Activated T-cell treated with anti-CD3 and anti-CD28 coated beads, Interleukin-2, amount 50 U/mL, for 24 hours (primary cell): Measurements from ENCODE around the gene CD200R1L.
A peak's percentile ranks its signal among the peaks of the same experiment; 100 is the strongest.

Source experiments
- DNase-seq: peaks from one replicate; pipeline ENCODE4 v3.0.0-alpha.2; 2020
- H3K27ac Mint-ChIP-seq: 2 replicates; pipeline ENCODE4 v1.8.0; 2020; ENCODE audit warnings: mild to moderate bottlenecking, mixed read lengths
- H3K27me3 Mint-ChIP-seq: 2 replicates; pipeline ENCODE4 v1.8.0; 2020; ENCODE audit warnings: mixed read lengths
- H3K36me3 Mint-ChIP-seq: 2 replicates; pipeline ENCODE4 v1.8.0; 2020; ENCODE audit warnings: low read depth, mixed read lengths
- H3K4me1 Mint-ChIP-seq: 2 replicates; pipeline ENCODE4 v1.8.0; 2020; ENCODE audit warnings: low read depth, mixed read lengths
- H3K4me3 Mint-ChIP-seq: 2 replicates; pipeline ENCODE4 v1.8.0; 2020; ENCODE audit warnings: mild to moderate bottlenecking, moderate library complexity, mixed read lengths
- H3K9me3 Mint-ChIP-seq: 2 replicates; pipeline ENCODE4 v1.8.0; 2020; ENCODE audit warnings: mixed read lengths

The CD200R1L gene

GRCh38 chr3:112846764-112847163, at the start of gene CD200R1L:
CD200R1L (minus strand) TSS chr3:112846864; CDS start chr3:112829367, 17,497 bp downstream.
- H3K9me3 Mint-ChIP-seq: peaks cover 31% of the 10 kb centered on the region
- peaks cover 36% of the 10 kb centered on the region for H3K4me1 Mint-ChIP-seq
- peak within 1 kb of the TSS; percentile 34 for H3K27ac Mint-ChIP-seq
- peaks cover 7% of the 10 kb centered on the region for H3K36me3 Mint-ChIP-seq
- H3K4me3 Mint-ChIP-seq: no peak within 1 kb of the TSS
- no peak for DNase-seq
- no peaks in the 10 kb centered on the region for H3K27me3 Mint-ChIP-seq

GRCh38 chr3:112894258-112894657, 47.6 kb upstream of the CD200R1L start:
- Mint-ChIP-seq H3K27ac (no peak overlapping the region), H3K4me3 (no peak overlapping the region), H3K36me3 (no peaks in the 10 kb centered on the region), H3K9me3 (peaks cover 4% of the 10 kb centered on the region), H3K27me3 (peaks cover 10% of the 10 kb centered on the region), H3K4me1 (no peaks in the 10 kb centered on the region)
- DNase-seq: no peak

DNA sequence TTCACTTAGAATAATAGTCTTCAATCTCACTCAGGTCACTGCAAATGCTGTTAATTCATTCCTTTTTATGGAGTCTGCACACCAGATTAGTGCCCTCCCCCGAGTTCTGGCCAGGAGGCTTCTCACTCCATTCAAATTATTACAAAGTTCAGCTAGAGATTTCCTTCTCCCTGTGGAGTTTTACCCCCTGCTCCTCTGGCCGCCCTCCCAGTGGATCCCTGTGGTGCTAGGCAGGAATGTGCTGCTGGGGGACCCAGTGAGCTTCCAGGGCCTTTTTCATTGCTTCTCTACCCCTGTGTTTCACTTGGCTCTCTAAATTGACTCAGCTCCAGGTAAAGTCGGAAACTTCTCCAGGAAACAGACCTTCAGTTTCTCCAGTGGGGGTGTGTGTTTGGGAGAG, 42.7 kb upstream of the CD200R1L start:
- no peaks in the 10 kb centered on the region for H3K4me1 Mint-ChIP-seq
- no peaks in the 10 kb centered on the region for H3K36me3 Mint-ChIP-seq
- H3K9me3 Mint-ChIP-seq: peaks cover 4% of the 10 kb centered on the region
- H3K27me3 Mint-ChIP-seq: peaks cover 10% of the 10 kb centered on the region
- H3K4me3 Mint-ChIP-seq: no peak overlapping the region
- DNase-seq: no peak
- no peak overlapping the region for H3K27ac Mint-ChIP-seq

DNA sequence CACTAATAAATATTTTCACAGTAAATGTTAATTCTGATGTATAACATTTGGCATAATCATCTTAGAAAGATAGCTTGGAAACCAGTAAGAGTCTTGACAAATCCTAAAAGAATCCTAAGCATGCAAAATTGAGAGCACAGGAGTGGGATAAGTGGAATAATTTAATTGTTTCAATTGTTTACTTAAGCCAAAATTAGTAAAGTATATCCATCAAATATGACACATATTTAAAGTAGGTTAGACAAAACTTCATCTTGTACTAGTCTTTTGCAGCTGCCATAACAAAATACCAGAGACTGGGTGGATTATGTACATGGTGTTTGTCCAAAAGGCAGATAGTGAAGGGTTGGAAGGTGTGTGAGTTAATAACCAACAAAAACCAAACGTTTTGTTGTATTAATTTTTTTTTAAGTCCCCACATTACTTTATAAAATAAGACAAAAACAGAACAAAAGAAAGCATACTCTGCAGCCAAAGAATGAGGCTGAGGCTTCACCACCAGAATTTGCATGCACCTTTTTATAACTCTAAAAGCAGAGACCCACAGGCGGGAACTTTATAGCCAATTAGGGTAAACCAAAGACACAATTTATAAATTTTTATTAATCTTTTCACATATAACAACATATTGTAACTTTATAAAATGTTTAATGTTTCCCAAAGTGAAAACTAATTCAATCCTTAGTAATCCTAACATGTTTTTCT, 41.9 kb upstream of the CD200R1L start:
- Mint-ChIP-seq H3K4me3 (no peak overlapping the region), H3K36me3 (no peaks in the 10 kb centered on the region), H3K27me3 (peaks cover 10% of the 10 kb centered on the region), H3K27ac (no peak overlapping the region), H3K9me3 (peaks cover 4% of the 10 kb centered on the region), H3K4me1 (no peaks in the 10 kb centered on the region)
- DNase-seq: no peak

DNA sequence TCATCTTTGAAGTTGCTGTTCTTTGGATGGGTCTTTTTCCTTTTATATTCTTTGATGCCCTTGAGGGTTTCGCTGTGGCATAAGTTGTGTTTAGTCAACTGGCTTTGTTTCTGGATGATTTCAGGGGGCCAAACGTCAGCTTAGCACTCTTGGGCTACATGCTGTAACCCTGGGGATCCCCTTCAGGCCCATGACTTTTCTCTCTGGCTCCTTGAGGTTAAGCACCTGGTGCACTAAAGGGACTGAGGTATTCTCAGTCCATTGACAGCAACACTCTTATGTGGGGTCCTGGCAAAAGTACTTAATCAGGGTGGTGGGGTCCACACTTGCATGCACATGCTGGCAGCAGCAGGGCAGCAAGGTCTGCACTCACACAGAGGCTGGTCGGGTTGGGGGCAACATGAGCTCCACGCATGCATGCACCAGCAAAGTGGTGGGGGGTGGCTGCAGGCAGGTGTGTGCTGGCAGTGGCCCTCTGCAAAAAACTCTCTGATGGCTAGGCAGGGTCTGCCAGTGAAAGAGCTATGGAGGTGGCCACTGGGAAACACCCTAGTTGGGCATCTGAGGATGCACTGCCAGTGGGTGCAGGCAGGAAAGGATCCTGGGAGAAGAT, 38.1 kb upstream of the CD200R1L start:
- Mint-ChIP-seq H3K4me3 (no peak overlapping the region), H3K27me3 (peaks cover 5% of the 10 kb centered on the region), H3K27ac (no peak overlapping the region), H3K36me3 (no peaks in the 10 kb centered on the region), H3K9me3 (peaks cover 3% of the 10 kb centered on the region), H3K4me1 (no peaks in the 10 kb centered on the region)
- DNase-seq: no peak

- H3K9me3 Mint-ChIP-seq: peaks cover 5% of the 10 kb centered on the region
- H3K27me3 Mint-ChIP-seq: no peaks in the 10 kb centered on the region
- DNase-seq: no peak
- no peak overlapping the region for H3K4me3 Mint-ChIP-seq
- H3K36me3 Mint-ChIP-seq: no peaks in the 10 kb centered on the region
- no peaks in the 10 kb centered on the region for H3K4me1 Mint-ChIP-seq
- H3K27ac Mint-ChIP-seq: no peak overlapping the region
Measured at GRCh38 chr3:112881891-112882290, 35.2 kb upstream of the CD200R1L start.

DNA sequence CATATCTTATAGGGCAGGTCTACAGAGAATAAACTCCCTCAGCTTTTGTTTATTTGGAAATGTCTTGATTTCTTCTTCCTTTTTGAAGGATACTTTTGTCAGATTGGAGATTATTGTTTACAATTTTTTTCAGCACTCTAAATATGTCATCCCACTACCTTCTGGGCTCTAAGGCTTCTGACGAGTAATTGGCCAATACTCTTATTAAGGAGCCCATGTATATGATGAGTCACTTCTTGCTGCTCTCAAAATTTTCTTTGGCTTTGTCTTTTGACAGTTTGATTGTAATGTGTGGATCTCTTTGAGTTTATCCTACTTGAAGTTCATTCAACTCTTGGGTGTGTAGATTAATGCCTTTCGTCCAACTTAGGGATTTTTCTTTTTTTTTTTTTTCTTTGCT, 28.9 kb upstream of the CD200R1L start:
- no peak for DNase-seq
- Mint-ChIP-seq H3K4me3 (no peak overlapping the region), H3K36me3 (no peaks in the 10 kb centered on the region), H3K9me3 (peaks cover 12% of the 10 kb centered on the region), H3K4me1 (no peaks in the 10 kb centered on the region), H3K27me3 (no peaks in the 10 kb centered on the region), H3K27ac (no peak overlapping the region)

DNA sequence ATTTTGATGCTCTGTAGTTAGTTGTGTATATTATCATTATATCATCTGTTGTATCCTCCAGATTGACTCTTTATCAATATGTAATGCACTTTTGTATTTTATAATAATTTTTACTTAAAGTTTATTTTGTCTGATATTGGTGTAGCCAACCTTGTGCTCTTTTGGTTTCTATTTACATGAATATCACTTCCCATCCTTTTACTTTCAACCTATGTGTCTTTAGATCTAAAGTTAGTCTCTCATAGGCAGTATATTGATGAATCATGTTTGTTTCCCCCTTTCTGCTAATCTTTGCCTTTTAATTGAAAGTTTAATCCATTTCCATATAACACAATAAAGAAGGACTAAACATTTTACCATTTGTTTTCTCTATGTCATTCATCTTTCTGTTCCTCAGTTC, 28.1 kb upstream of the CD200R1L start:
- peaks cover 17% of the 10 kb centered on the region for H3K9me3 Mint-ChIP-seq
- no peaks in the 10 kb centered on the region for H3K36me3 Mint-ChIP-seq
- DNase-seq: no peak
- H3K4me1 Mint-ChIP-seq: no peaks in the 10 kb centered on the region
- no peak overlapping the region for H3K27ac Mint-ChIP-seq
- no peaks in the 10 kb centered on the region for H3K27me3 Mint-ChIP-seq
- no peak overlapping the region for H3K4me3 Mint-ChIP-seq

GRCh38 chr3:112873632-112874031, 27.0 kb upstream of the CD200R1L start:
- peaks cover 18% of the 10 kb centered on the region for H3K9me3 Mint-ChIP-seq
- DNase-seq: no peak
- no peaks in the 10 kb centered on the region for H3K4me1 Mint-ChIP-seq

DNA sequence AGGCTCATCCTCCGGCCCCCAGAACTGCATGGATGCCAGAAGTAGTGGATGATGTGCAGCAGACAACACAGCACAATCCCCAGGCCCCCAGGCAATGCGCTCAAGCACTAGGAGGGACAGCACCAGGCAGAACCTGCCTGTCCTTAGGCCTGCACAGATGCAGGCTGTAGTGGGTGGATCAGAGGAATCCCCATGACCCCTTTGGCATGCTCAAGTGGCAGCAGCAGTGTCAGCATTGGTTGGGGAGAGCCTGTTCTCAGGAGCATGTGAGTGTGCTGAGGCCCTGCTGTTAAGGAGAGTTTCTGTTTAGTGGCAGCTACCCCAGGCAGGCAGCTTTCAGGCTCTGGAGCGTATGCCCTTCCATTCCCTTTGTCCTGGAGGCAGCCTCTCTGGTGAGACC, 25.1 kb upstream of the CD200R1L start:
- no peaks in the 10 kb centered on the region for H3K36me3 Mint-ChIP-seq
- peaks cover 18% of the 10 kb centered on the region for H3K9me3 Mint-ChIP-seq
- no peaks in the 10 kb centered on the region for H3K4me1 Mint-ChIP-seq
- H3K27me3 Mint-ChIP-seq: no peaks in the 10 kb centered on the region
- DNase-seq: no peak
- H3K4me3 Mint-ChIP-seq: no peak overlapping the region
- no peak overlapping the region for H3K27ac Mint-ChIP-seq

More at GRCh38 chr3:112873632-112874031, 27.0 kb upstream of the CD200R1L start:
- H3K27ac Mint-ChIP-seq: no peak overlapping the region
- no peaks in the 10 kb centered on the region for H3K27me3 Mint-ChIP-seq
- no peak overlapping the region for H3K4me3 Mint-ChIP-seq
- H3K36me3 Mint-ChIP-seq: no peaks in the 10 kb centered on the region

- Mint-ChIP-seq H3K27ac (no peak overlapping the region), H3K4me3 (no peak overlapping the region), H3K27me3 (no peaks in the 10 kb centered on the region), H3K9me3 (peaks cover 16% of the 10 kb centered on the region), H3K4me1 (no peaks in the 10 kb centered on the region), H3K36me3 (no peaks in the 10 kb centered on the region)
- no peak for DNase-seq
Measured at GRCh38 chr3:112865757-112866156, 19.1 kb upstream of the CD200R1L start.

DNA sequence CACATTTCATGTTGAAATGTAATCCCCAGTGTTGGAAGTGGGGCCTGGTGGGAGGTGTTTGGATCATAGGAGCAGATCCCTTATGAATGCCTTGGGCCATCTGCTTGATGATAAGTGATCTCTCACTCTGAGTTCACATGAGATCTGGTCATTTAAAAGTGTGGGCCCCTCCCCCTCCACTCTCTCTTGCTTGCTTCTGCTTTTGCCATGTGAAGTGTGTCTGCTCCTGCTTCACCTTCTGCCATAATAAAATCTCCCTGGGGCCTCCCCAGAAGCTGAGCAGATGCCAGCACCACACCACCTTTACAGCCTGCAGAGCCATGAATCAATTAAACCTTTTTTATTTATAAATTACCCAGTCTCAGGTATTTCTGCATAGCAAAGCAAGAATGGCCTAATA, 14.2 kb upstream of the CD200R1L start:
- Mint-ChIP-seq H3K27me3 (no peaks in the 10 kb centered on the region), H3K27ac (no peak overlapping the region), H3K36me3 (no peaks in the 10 kb centered on the region), H3K4me1 (peaks cover 29% of the 10 kb centered on the region), H3K9me3 (peaks cover 9% of the 10 kb centered on the region), H3K4me3 (no peak overlapping the region)
- DNase-seq: no peak

DNA sequence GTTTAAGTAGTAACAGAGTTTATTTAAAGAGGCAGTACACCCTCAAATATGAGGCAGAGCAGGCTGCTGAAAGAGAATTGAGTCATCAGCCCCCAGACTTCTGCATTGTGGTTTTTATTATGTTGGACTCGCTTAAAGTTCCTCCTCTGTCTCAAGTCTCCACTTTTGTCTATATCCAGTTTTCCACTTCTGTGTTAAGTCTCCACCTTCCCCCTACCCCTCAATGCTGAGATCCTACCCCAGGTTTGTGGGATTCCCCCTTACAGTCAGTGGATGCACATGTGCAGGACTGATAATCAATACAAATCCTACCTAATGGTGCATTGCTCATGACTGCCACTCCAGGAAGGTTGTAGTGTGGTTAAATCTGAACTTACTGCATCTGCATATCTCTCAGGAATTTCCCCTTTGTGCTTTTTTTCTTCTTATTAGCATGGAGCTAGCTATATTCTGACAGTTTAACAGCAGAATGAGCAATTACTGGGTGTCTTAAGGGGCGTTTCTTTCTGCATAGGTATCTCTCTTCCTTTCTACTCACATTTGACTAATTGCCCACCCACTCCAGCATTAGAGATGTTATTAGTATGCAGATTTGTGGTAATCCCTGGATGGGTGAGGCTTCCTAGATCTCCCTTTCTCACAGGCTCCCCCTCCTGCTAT, 11.9 kb upstream of the CD200R1L start:
- Mint-ChIP-seq H3K4me1 (peaks cover 29% of the 10 kb centered on the region), H3K36me3 (no peaks in the 10 kb centered on the region), H3K27me3 (no peaks in the 10 kb centered on the region), H3K27ac (peak overlapping the region; percentile 72), H3K4me3 (peak overlapping the region; percentile 41), H3K9me3 (peaks cover 14% of the 10 kb centered on the region)
- DNase-seq: no peak

- Mint-ChIP-seq H3K4me3 (no peak overlapping the region), H3K27ac (no peak overlapping the region)
Measured at GRCh38 chr3:112857526-112857925, 10.9 kb upstream of the CD200R1L start.

DNA sequence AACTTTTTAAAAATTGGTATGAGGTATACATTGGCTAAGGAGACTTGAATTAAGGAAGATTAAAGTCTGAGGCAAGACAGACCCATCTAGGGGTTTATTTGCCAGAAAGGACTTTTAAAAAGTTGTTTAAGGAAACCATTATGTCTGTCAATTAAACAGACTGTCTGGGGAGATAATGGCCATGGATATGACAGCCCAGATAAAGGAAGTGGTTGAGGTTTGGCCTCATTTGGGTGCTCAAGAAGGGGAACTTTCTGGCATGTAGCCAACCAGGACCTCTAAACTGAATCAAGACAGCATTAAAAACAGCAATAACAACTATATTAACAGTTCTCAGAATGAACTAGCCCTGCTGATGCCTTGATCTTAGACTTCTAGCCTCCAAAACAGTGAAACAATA, 9.9 kb upstream of the CD200R1L start:
- Mint-ChIP-seq H3K9me3 (peaks cover 28% of the 10 kb centered on the region), H3K27me3 (no peaks in the 10 kb centered on the region), H3K36me3 (peaks cover 3% of the 10 kb centered on the region), H3K4me3 (no peak overlapping the region), H3K4me1 (peaks cover 29% of the 10 kb centered on the region), H3K27ac (no peak overlapping the region)
- no peak for DNase-seq

More at GRCh38 chr3:112857526-112857925, 10.9 kb upstream of the CD200R1L start:
- Mint-ChIP-seq H3K36me3 (no peaks in the 10 kb centered on the region), H3K4me1 (peaks cover 29% of the 10 kb centered on the region), H3K27me3 (no peaks in the 10 kb centered on the region), H3K9me3 (peaks cover 18% of the 10 kb centered on the region)
- no peak for DNase-seq
